Measurements from ENCODE around the gene POLR2B. TPM values are rescaled to one million over a fixed set of nuclear protein-coding genes. Genes with fewer than 3 reads are reported as not detected.

POLR2B gene
- total RNA-seq, 1 experiment from 2014 or later, result 108 TPM

DNA sequence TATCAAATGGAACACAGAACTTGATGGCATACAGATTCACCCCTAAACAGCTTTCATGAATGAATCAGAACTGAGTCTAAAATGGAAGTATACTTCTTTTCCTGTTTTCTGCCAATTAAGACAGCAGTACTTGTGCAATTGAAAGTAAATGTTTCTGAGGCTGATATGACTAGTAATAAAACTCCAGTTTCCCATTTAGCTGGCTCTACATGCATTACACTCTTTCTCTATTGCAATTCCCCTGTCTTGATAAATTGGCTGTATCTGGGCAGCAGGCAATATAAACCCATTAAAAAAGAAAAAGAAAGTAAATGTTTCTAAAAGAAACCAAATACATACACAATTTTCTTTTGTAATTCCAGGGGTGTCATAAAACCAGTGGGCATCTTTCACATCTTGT is 5.9 kb upstream of the POLR2B start:
- no peak overlapping the region for H3K9ac ChIP-seq (ENCODE audit: extremely low read depth, insufficient read length, low read length)

More for the DNA sequence above, 5.9 kb upstream of the POLR2B start:
- no peak overlapping the region for H2BK12ac ChIP-seq (ENCODE audit: insufficient read length, low read depth, low read length)
- H3K14ac ChIP-seq (ENCODE audit: insufficient read depth, low read length), result no peak overlapping the region
- no peak overlapping the region for H3K18ac ChIP-seq (ENCODE audit: insufficient read length, low read depth, low read length)
- Mint-ChIP-seq H3K4me1 (peaks cover 6 to 9% of the 10 kb centered on the region in 2 experiments; a peak in 3 of 4 replicates), H3K9me3 (no peaks in the 10 kb centered on the region; a peak in 3 of 5 replicates), H3K27me3 (ENCODE audit: low read depth) (no peaks in the 10 kb centered on the region), H3K27ac (no peak overlapping the region), H3K36me3 (ENCODE audit: insufficient read depth in 1 of 3, low read depth in 3 of 3) (peaks cover 42 to 59% (median 45%) of the 10 kb centered on the region in 3 experiments), H3K4me3 (no peak overlapping the region)
- no peak overlapping the region for H3K56ac ChIP-seq (ENCODE audit: insufficient read length, low read depth, low read length)
- H3K23ac ChIP-seq (ENCODE audit: insufficient read length, low read depth, low read length), result no peak overlapping the region
- H3K4ac ChIP-seq (ENCODE audit: low read depth, low read length), result no peak overlapping the region
- no peaks in the 10 kb centered on the region for H3K27me3 ChIP-seq (ENCODE audit: insufficient read depth, low read length)
- H4K91ac ChIP-seq (ENCODE audit: insufficient read length, low read depth, low read length), result no peak overlapping the region
- no peak overlapping the region for H2BK120ac ChIP-seq (ENCODE audit: low read depth, low read length, poor library complexity, severe bottlenecking)
- no peak overlapping the region for H2BK5ac ChIP-seq (ENCODE audit: insufficient read length, low read length)
- no peak overlapping the region for H2AFZ ChIP-seq (ENCODE audit: low read length)
- no peak overlapping the region for H4K5ac ChIP-seq (ENCODE audit: insufficient read length, low read depth, low read length)
- no peaks in the 10 kb centered on the region for H3K79me1 ChIP-seq (ENCODE audit: insufficient read depth, low read depth, low read length, poor library complexity, severe bottlenecking)
- H3T11ph ChIP-seq (ENCODE audit: low read length), result no peak overlapping the region
- H4K8ac ChIP-seq (replicated peaks; ENCODE audit: insufficient read length, low read depth, low read length), result no peak overlapping the region
- H3K4me1 ChIP-seq (ENCODE audit: insufficient read depth, low read length), result no peaks in the 10 kb centered on the region; the same call in 1 of the 2 replicates
- H3K9me3 ChIP-seq (ENCODE audit: control insufficient read depth, low read depth, low read length), result no peaks in the 10 kb centered on the region
- no peak for DNase-seq
- H2BK20ac ChIP-seq (ENCODE audit: low read depth, low read length, poor library complexity, severe bottlenecking), result no peak overlapping the region
- no peaks in the 10 kb centered on the region for H4K20me1 ChIP-seq (ENCODE audit: control insufficient read depth, insufficient read depth, insufficient read length)
- no peak overlapping the region for H3K27ac ChIP-seq (ENCODE audit: insufficient read length, low read depth, low read length)
- peaks cover 16% of the 10 kb centered on the region for H3K79me2 ChIP-seq (ENCODE audit: insufficient read depth, low read length)
- H2BK15ac ChIP-seq (ENCODE audit: low read depth, low read length), result no peak overlapping the region
- H3K4me2 ChIP-seq (ENCODE audit: insufficient read depth, insufficient read length, low read length), result no peak overlapping the region
- H2AK5ac ChIP-seq (ENCODE audit: insufficient read length, low read length), result no peak overlapping the region
- no peak for TF ChIP-seq CTCF (conservative IDR thresholded peaks at IDR 0.05)
- H3K23me2 ChIP-seq (ENCODE audit: insufficient read length, low read depth, low read length, poor library complexity, severe bottlenecking), result peaks cover 7% of the 10 kb centered on the region

Measured in H9 (cell line).